Cardiac muscle cell (in vitro differentiated cells and primary cell): ENCODE data around the gene CTNND2. TPM values are rescaled to one million over a fixed set of nuclear protein-coding genes. Genes with fewer than 3 reads are reported as not detected.

Experiments
- DNase-seq, 2 donors: peaks; one replicate each; pipeline versions ENCODE4 v3.0.0 to v3.0.0-alpha.2; 2010 to 2017; ENCODE audit warnings: low read depth in 1 of 2, low spot score in 1 of 2
- H3K27ac ChIP-seq: fragments of 200-600 bp; sonication (generic); 2 replicates; pipeline ENCODE4 v1.5.1; 2016
- H3K27me3 ChIP-seq: fragments of 200-600 bp; sonication (generic); 2 replicates; pipeline ENCODE4 v1.6.0; 2016; ENCODE audit warnings: control low read depth
- H3K36me3 ChIP-seq: fragments of 200-600 bp; sonication (generic); 2 replicates; pipeline ENCODE4 v1.5.1; 2016; ENCODE audit warnings: control low read depth
- H3K4me1 ChIP-seq: fragments of 200-600 bp; sonication (generic); 2 replicates; pipeline ENCODE4 v1.8.1; 2017; ENCODE audit warnings: low read depth, mild to moderate bottlenecking, mixed run types
- H3K4me3 ChIP-seq: fragments of 200-600 bp; sonication (generic); 2 replicates; pipeline ENCODE4 v1.5.1; 2016; ENCODE audit warnings: mild to moderate bottlenecking
- H3K9me3 ChIP-seq: fragments of 200-600 bp; sonication (generic); 2 replicates; pipeline ENCODE4 v1.5.1; 2017; ENCODE audit warnings: low read depth, mild to moderate bottlenecking, control low read depth
- polyA plus RNA-seq: library from polyadenylated mRNA; unstranded; fragments of >200 nt; fragmentation: Nextera tagmentation; extraction: Ambion mirVana; gene quantifications from 2 replicates; pipeline ENCODE4 v1.2.1, GENCODE V29; 2016
- total RNA-seq: library from RNA; depleted of rRNA; stranded (reverse); fragments of >200 nt; gene quantifications from 2 replicates; pipeline ENCODE4 v1.2.3, GENCODE V29; 2016
- TF ChIP-seq, protein P1 (sequence below): IDR thresholded peaks from 2 replicates; pipeline ENCODE4 v1.5.1; 2012; ENCODE audit warnings: low read depth, mild to moderate bottlenecking, low read length

CTNND2 gene
- total and polyA plus RNA-seq, 2 experiments from 2014 or later = 11.0 to 12.7 TPM

DNA sequence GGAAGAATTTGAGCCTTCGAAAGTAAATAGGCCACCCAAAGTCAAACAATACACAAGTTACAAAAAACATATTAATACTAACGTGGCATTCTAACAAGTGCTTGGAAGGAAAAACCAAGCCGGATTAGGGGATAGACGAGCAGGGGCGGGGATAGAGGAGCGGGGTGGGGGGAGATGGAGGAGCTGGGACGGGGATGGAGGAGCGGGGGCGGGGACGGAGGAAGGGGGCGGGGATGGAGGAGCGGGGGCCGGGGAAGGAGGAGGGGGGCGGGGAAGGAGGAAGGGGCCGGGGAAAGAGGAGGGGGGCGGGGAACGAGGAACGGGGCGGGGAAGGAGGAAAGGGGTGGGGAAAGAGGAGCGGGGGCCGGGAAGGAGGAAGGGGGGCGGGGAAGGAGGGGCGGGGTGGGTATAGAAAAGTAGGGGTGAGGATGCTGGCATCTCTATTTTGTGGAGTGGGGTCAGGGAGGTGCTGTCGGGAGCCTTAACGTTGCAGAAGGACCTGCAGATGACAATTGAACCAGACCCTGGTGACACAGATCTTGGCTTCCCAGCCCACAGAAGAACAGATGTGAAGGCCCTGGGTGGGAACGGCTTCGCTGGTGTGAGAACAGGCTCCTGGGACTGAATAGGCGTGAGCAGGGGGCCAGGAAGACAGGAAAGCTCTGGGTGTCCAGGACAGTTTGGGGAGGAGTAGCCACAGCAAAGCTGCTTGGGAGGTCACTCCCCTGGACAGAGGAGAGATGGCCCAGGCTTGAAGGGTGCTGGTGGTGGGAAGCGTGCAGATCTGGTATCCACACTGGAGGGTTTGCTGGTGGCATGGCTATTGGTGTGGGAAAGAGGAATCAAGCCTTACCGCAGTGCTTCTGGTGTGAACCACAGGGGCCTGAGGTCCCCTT, 909.9 kb downstream of the CTNND2 start:
- H3K27me3 ChIP-seq = no peaks in the 10 kb centered on the region
- H3K4me1 ChIP-seq = peaks cover 4% of the 10 kb centered on the region
- H3K9me3 ChIP-seq = no peaks in the 10 kb centered on the region
- no peak overlapping the region for H3K4me3 ChIP-seq
- DNase-seq = no peak
- no peak overlapping the region for H3K27ac ChIP-seq
- TF ChIP-seq, protein P1, sequence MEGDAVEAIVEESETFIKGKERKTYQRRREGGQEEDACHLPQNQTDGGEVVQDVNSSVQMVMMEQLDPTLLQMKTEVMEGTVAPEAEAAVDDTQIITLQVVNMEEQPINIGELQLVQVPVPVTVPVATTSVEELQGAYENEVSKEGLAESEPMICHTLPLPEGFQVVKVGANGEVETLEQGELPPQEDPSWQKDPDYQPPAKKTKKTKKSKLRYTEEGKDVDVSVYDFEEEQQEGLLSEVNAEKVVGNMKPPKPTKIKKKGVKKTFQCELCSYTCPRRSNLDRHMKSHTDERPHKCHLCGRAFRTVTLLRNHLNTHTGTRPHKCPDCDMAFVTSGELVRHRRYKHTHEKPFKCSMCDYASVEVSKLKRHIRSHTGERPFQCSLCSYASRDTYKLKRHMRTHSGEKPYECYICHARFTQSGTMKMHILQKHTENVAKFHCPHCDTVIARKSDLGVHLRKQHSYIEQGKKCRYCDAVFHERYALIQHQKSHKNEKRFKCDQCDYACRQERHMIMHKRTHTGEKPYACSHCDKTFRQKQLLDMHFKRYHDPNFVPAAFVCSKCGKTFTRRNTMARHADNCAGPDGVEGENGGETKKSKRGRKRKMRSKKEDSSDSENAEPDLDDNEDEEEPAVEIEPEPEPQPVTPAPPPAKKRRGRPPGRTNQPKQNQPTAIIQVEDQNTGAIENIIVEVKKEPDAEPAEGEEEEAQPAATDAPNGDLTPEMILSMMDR = no peak
- no peaks in the 10 kb centered on the region for H3K36me3 ChIP-seq

DNA sequence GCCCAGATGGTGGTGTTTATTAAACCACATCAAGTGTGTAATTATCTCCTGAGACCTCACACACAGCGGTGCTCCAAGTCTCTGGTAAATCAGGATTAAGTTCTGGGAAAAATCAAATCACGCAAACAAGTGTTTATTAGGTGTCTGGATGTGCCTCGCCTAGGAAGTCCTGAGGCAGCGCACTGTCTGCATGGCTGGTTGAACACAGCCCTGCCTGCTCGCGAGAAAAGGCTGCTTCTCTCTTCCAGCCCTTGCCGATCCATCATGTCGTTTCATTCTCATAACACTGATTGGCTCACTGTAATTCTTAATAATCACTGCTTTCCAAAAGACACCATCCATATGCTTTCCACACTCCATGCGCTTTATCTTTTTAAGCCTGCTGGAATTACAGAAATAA, 913.6 kb downstream of the CTNND2 start:
- Histone ChIP-seq H3K27ac (no peak overlapping the region), H3K4me3 (no peak overlapping the region), H3K9me3 (no peaks in the 10 kb centered on the region), H3K27me3 (no peaks in the 10 kb centered on the region), H3K36me3 (no peaks in the 10 kb centered on the region), H3K4me1 (no peaks in the 10 kb centered on the region)
- TF ChIP-seq, protein P1 = no peak
- no peak for DNase-seq

DNA sequence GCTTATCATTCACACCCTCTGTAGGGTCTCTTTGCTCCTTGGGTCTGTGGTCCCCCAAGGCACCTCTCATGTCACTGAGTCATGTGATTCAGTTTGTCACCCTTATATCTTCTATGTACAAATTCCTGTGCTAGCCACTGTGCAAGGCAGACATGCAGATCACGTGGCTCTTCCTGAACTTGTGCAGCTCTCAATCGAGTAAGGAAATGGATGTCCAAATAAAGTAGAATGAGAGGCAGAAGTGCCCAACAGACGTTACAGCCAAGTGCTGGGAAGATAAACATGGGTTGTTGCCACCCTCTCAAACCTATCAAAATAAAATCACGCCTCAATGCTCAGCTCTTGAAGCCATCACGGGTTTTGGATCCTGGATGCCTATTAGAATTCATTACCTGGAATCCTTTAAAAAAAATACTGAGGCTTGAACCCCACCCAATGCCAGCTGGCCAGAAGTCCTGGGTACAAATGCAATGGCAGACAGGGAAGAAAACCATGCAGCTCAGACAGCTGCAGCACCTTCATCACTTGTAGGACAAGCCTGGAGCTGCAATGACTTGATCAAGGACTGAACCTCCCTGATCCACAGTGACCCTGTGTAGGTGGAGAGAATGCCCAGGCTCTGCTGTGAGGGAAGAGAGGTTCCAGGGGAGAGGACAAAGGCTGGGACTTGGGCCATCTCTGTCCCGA, 914.5 kb downstream of the CTNND2 start:
- TF ChIP-seq, protein P1 = no peak
- Histone ChIP-seq H3K9me3 (no peaks in the 10 kb centered on the region), H3K27me3 (no peaks in the 10 kb centered on the region), H3K27ac (no peak overlapping the region), H3K4me3 (no peak overlapping the region), H3K4me1 (no peaks in the 10 kb centered on the region), H3K36me3 (no peaks in the 10 kb centered on the region)
- DNase-seq = no peak

DNA sequence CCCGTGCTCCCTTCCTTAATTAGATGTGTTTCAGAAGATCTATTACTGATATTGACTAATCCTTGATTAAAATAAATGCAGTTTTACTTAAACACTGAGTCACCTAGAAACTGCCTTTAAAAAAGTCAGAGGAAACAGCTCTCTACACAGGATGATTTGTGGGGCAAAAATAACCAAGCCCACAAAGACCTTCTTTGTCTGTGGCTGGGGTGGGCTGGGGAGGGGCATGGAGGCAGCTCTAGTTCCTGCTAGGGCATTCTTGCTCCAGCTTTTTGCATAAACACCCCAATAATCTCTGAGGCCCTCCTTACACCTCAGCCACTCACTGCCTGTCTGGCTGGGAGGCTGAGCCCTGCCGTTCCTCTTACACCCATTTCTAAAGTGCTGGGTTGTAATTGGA, 915.6 kb downstream of the CTNND2 start:
- TF ChIP-seq, protein P1 = no peak
- H3K9me3 ChIP-seq = no peaks in the 10 kb centered on the region
- H3K27ac ChIP-seq = no peak overlapping the region
- no peaks in the 10 kb centered on the region for H3K36me3 ChIP-seq
- DNase-seq = no peak
- no peaks in the 10 kb centered on the region for H3K27me3 ChIP-seq
- no peaks in the 10 kb centered on the region for H3K4me1 ChIP-seq
- H3K4me3 ChIP-seq = no peak overlapping the region

DNA sequence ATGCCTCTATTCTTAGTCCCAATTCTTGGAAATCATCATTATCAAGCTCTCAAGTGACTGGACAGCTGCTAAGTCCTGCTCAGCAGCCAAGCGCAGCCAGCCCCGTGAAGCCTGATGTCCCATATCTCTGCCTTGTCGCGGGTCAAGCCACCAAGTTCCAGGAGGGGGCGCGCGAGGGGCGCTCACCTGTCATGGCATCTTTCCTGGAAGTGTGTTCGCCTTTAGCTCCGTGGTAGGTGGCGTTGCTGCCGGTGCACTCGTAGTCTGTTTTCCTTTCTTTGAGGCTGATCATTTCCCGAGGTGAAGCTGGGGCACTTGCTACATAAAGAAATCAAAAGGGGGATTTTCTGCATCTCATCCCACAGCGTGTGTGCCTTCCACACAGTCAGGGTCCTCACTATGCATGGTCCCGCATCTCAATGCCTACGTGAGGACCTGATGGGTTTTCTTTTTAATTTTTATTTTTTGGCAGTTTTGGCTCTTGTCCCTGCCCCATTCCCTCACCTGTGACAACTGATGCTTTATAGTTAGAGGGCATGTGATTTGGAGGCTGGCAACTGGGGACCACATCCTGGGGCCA, 916.2 kb downstream of the CTNND2 start:
- H3K4me3 ChIP-seq = no peak overlapping the region
- H3K9me3 ChIP-seq = no peaks in the 10 kb centered on the region
- H3K27me3 ChIP-seq = no peaks in the 10 kb centered on the region
- no peak overlapping the region for H3K27ac ChIP-seq
- H3K4me1 ChIP-seq = no peaks in the 10 kb centered on the region
- peak; percentile 2 to 87 for DNase-seq
- TF ChIP-seq, protein P1 = peak; percentile 40
- no peaks in the 10 kb centered on the region for H3K36me3 ChIP-seq
